T-cell (primary cell): ENCODE results near the gene JCAD. TPM values are rescaled to one million over a fixed set of nuclear protein-coding genes. Genes with fewer than 3 reads are reported as not detected.

ENCODE experiments used
- ATAC-seq, 4 experiments: fragments of 200-7000 bp in 3 of 4; fragments of 150-1000 bp in 1 of 4; cut with Tn5 transposase; replicated peaks in 1 of 4; 1 replicate in 3 of 4; 2 replicates in 1 of 4; pipeline ENCODE4 v1.10.0; 2021; ENCODE audit warnings: moderate library complexity in 3 of 4, mild to moderate bottlenecking in 2 of 4, moderate number of reproducible peaks in 1 of 4
- CTCF ChIA-PET, 2 donors: fragments of 300-600 bp; sonication (Branson Sonifier 250); formaldehyde crosslinking; loops; one replicate each; lab custom pipeline; 2022; ENCODE audit warnings: antibody characterized with exemption in 2 of 2; lab: Charles Lee
- POLR2A ChIA-PET, 2 donors: fragments of 300-600 bp; sonication (Branson Sonifier 250); formaldehyde crosslinking; loops; one replicate each; lab custom pipeline; 2022; ENCODE audit warnings: antibody characterized with exemption in 2 of 2; lab: Charles Lee
- DNase-seq, 35 experiments: peaks; one replicate each; pipeline versions ENCODE4 v3.0.0 to v3.0.0-alpha.2; 2013 to 2023
- H3K27ac ChIP-seq: one replicate; pipeline ENCODE4 v1.5.1; 2013; ENCODE audit warnings: low read length
- H3K27me3 ChIP-seq, 2 experiments: replicated peaks in 1 of 2; 1 replicate in 1 of 2; 2 replicates in 1 of 2; pipeline versions ENCODE4 v1.6.1 to v1.7.0; 2013; ENCODE audit warnings: low read length in 1 of 2, mixed read lengths in 1 of 2; ENCODE audit not compliant: control insufficient read depth in 2 of 2, insufficient read depth in 2 of 2; ENCODE audit errors: extremely low read depth in 1 of 2
- H3K36me3 ChIP-seq, 2 donors: 1 replicate in 1 of 2; 2 replicates in 1 of 2; pipeline versions ENCODE4 v1.6.1 to v1.7.0; 2013; ENCODE audit warnings: low read length in 1 of 2; ENCODE audit not compliant: control insufficient read depth in 2 of 2, insufficient read depth in 1 of 2; ENCODE audit errors: extremely low read depth in 1 of 2
- H3K4me1 ChIP-seq, 2 experiments: 1 replicate in 1 of 2; 2 replicates in 1 of 2; pipeline versions ENCODE4 v1.6.1 to v1.7.0; 2013; ENCODE audit warnings: low read length in 2 of 2, mixed read lengths in 1 of 2; ENCODE audit not compliant: insufficient read depth in 2 of 2, control insufficient read depth in 1 of 2; ENCODE audit errors: extremely low read depth in 1 of 2
- H3K4me3 ChIP-seq, 2 donors: 1 replicate in 1 of 2; 2 replicates in 1 of 2; pipeline versions ENCODE4 v1.5.1 to v1.7.0; 2013; ENCODE audit warnings: mild to moderate bottlenecking in 2 of 2, low read length in 1 of 2, moderate library complexity in 1 of 2; ENCODE audit not compliant: control insufficient read depth in 1 of 2; ENCODE audit errors: extremely low read depth in 1 of 2
- H3K9me3 ChIP-seq: 2 replicates; pipeline ENCODE4 v1.7.0; 2013
- H3K27ac Mint-ChIP-seq, 2 donors: one replicate each; pipeline ENCODE4 v1.8.0; 2020 to 2021; ENCODE audit warnings: mild to moderate bottlenecking in 2 of 2, mixed read lengths in 2 of 2
- H3K27me3 Mint-ChIP-seq, 2 donors: one replicate each; pipeline ENCODE4 v1.8.0; 2021 to 2022; ENCODE audit warnings: mixed read lengths in 2 of 2
- H3K36me3 Mint-ChIP-seq: one replicate; pipeline ENCODE4 v1.8.0; 2021; ENCODE audit warnings: mixed read lengths
- H3K4me1 Mint-ChIP-seq, 3 donors: one replicate each; pipeline ENCODE4 v1.8.0; 2020 to 2022; ENCODE audit warnings: mixed read lengths in 3 of 3, mild to moderate bottlenecking in 1 of 3
- H3K4me3 Mint-ChIP-seq, 3 donors: one replicate each; pipeline ENCODE4 v1.8.0; 2020 to 2022; ENCODE audit warnings: mild to moderate bottlenecking in 3 of 3, mixed read lengths in 3 of 3, moderate library complexity in 3 of 3
- H3K9me3 Mint-ChIP-seq, 3 donors: one replicate each; pipeline ENCODE4 v1.8.0; 2020 to 2022; ENCODE audit warnings: mixed read lengths in 3 of 3
- WGBS: methylation state at CpG from one replicate; pipeline ENCODE4 v1.1.5; 2013; ENCODE audit warnings: missing lambda C conversion rate; ENCODE audit not compliant: insufficient coverage; 5-methylcytosine and 5-hydroxymethylcytosine counted together
- total RNA-seq, 35 experiments: library from RNA in 6 of 35; stranded (reverse) in 6 of 35; fragments of 120-200 nt in 1 of 35; gene quantifications; one replicate each; pipeline versions ENCODE4 v1.2.1 to v1.2.4 and lab custom pipeline; 2013 to 2026

The JCAD gene
- total RNA-seq, 5 donors from 2014 or later (not counting 1 experiment from before 2014, with no cell fraction given): 0.06 to 0.32 (median 0.10) TPM; not detected in 2

GRCh38 chr10:29974773-29975172 lies 84.6 kb downstream of the JCAD start:
- no peak for DNase-seq
- Histone ChIP-seq H3K9me3 (no peaks in the 10 kb centered on the region), H3K27me3 (peaks cover 0 to 11% of the 10 kb centered on the region in 2 experiments), H3K4me3 (no peak overlapping the region), H3K36me3 (no peaks in the 10 kb centered on the region), H3K27ac (no peak overlapping the region), H3K4me1 (no peaks in the 10 kb centered on the region)
- Mint-ChIP-seq H3K4me3 (no peak overlapping the region), H3K27ac (no peak overlapping the region), H3K4me1 (no peaks in the 10 kb centered on the region), H3K27me3 (peaks cover 16 to 17% of the 10 kb centered on the region in 2 donors), H3K36me3 (no peaks in the 10 kb centered on the region), H3K9me3 (peaks cover 5 to 7% (median 6%) of the 10 kb centered on the region in 3 donors)
- 71% methylated on average over 1 of the region's 3 CpGs for WGBS
- no peak for ATAC-seq
- CTCF ChIA-PET: interaction anchor here in 1 of 2 donors (0.6 kb wide), 1 partner anchor 18 kb away, joined by 3 read pairs; no protein-coding TSS in a partner anchor
- POLR2A ChIA-PET: no interaction called here

- Histone ChIP-seq H3K36me3 (no peaks in the 10 kb centered on the region), H3K4me1 (no peaks in the 10 kb centered on the region), H3K9me3 (no peaks in the 10 kb centered on the region), H3K4me3 (no peak overlapping the region), H3K27me3 (peaks cover 0 to 11% of the 10 kb centered on the region in 2 experiments), H3K27ac (no peak overlapping the region)
- ATAC-seq (no peak), DNase-seq (no peak)
- Mint-ChIP-seq H3K27me3 (peaks cover 16 to 17% of the 10 kb centered on the region in 2 donors), H3K36me3 (no peaks in the 10 kb centered on the region), H3K27ac (no peak overlapping the region), H3K4me3 (no peak overlapping the region), H3K9me3 (peaks cover 5 to 7% (median 6%) of the 10 kb centered on the region in 3 donors), H3K4me1 (no peaks in the 10 kb centered on the region)
- ChIA-PET POLR2A (no interaction called here), CTCF (no interaction called here)
- 67% methylated on average over 1 of the region's 5 CpGs for WGBS
Observed at GRCh38 chr10:29973921-29974320, 85.5 kb downstream of the JCAD start.

GRCh38 chr10:29970576-29970975 lies 88.8 kb downstream of the JCAD start:
- DNase-seq: no peak
- Histone ChIP-seq H3K4me3 (no peak overlapping the region), H3K27me3 (peaks cover 0 to 14% of the 10 kb centered on the region in 2 experiments), H3K36me3 (no peaks in the 10 kb centered on the region), H3K27ac (no peak overlapping the region), H3K4me1 (no peaks in the 10 kb centered on the region), H3K9me3 (no peaks in the 10 kb centered on the region)
- H3K4me1 Mint-ChIP-seq: no peaks in the 10 kb centered on the region
- no peaks in the 10 kb centered on the region for H3K36me3 Mint-ChIP-seq
- 100% methylated on average over 1 of the region's 2 CpGs for WGBS
- H3K27me3 Mint-ChIP-seq: peaks cover 8 to 9% of the 10 kb centered on the region in 2 donors
- ChIA-PET POLR2A (no interaction called here), CTCF (no interaction called here)
- H3K27ac Mint-ChIP-seq: no peak overlapping the region
- no peak overlapping the region for H3K4me3 Mint-ChIP-seq
- peaks cover 5 to 7% (median 6%) of the 10 kb centered on the region in 3 donors for H3K9me3 Mint-ChIP-seq
- ATAC-seq: no peak

- Histone ChIP-seq H3K4me1 (no peaks in the 10 kb centered on the region), H3K27me3 (peaks cover 0 to 14% of the 10 kb centered on the region in 2 experiments), H3K4me3 (no peak overlapping the region), H3K9me3 (no peaks in the 10 kb centered on the region), H3K36me3 (no peaks in the 10 kb centered on the region), H3K27ac (no peak overlapping the region)
- no peaks in the 10 kb centered on the region for H3K4me1 Mint-ChIP-seq
- ChIA-PET POLR2A (no interaction called here), CTCF (no interaction called here)
- no peak overlapping the region for H3K27ac Mint-ChIP-seq
- WGBS: 80% methylated on average over 6 of the region's 6 CpGs
- no peak for DNase-seq
- no peak overlapping the region for H3K4me3 Mint-ChIP-seq
- peaks cover 5 to 6% (median 6%) of the 10 kb centered on the region in 3 donors for H3K9me3 Mint-ChIP-seq
- peaks cover 8 to 9% of the 10 kb centered on the region in 2 donors for H3K27me3 Mint-ChIP-seq
- no peaks in the 10 kb centered on the region for H3K36me3 Mint-ChIP-seq
- no peak for ATAC-seq
Observed at GRCh38 chr10:29970012-29970396, 89.4 kb downstream of the JCAD start.

GRCh38 chr10:29969255-29970011 lies 90.0 kb downstream of the JCAD start:
- Mint-ChIP-seq H3K27ac (no peak overlapping the region), H3K9me3 (peaks cover under 1% of the 10 kb centered on the region in 3 donors), H3K4me3 (no peak overlapping the region), H3K36me3 (no peaks in the 10 kb centered on the region), H3K4me1 (no peaks in the 10 kb centered on the region), H3K27me3 (peaks cover 8 to 9% of the 10 kb centered on the region in 2 donors)
- H3K27ac ChIP-seq: no peak overlapping the region
- H3K9me3 ChIP-seq: no peaks in the 10 kb centered on the region
- DNase-seq (no peak), ATAC-seq (no peak)
- 95% methylated on average over 9 of the region's 12 CpGs for WGBS
- no peak overlapping the region for H3K4me3 ChIP-seq
- CTCF ChIA-PET: no interaction called here
- no peaks in the 10 kb centered on the region for H3K4me1 ChIP-seq
- POLR2A ChIA-PET: no interaction called here
- peaks cover 0 to 14% of the 10 kb centered on the region in 2 experiments for H3K27me3 ChIP-seq
- no peaks in the 10 kb centered on the region for H3K36me3 ChIP-seq

GRCh38 chr10:29968585-29968984 lies 90.8 kb downstream of the JCAD start:
- no peaks in the 10 kb centered on the region for H3K9me3 Mint-ChIP-seq
- CTCF ChIA-PET: no interaction called here
- peaks cover 4 to 5% of the 10 kb centered on the region in 2 donors for H3K27me3 Mint-ChIP-seq
- H3K27ac Mint-ChIP-seq: no peak overlapping the region
- DNase-seq (no peak), ATAC-seq (no peak)
- no peaks in the 10 kb centered on the region for H3K9me3 ChIP-seq
- POLR2A ChIA-PET: no interaction called here
- H3K4me3 Mint-ChIP-seq: no peak overlapping the region
- H3K36me3 ChIP-seq: no peaks in the 10 kb centered on the region
- no peak overlapping the region for H3K4me3 ChIP-seq
- H3K4me1 ChIP-seq: no peaks in the 10 kb centered on the region
- H3K4me1 Mint-ChIP-seq: no peaks in the 10 kb centered on the region
- WGBS: 75% methylated on average over 1 of the region's 3 CpGs
- H3K27ac ChIP-seq: no peak overlapping the region
- peaks cover 0 to 15% of the 10 kb centered on the region in 2 experiments for H3K27me3 ChIP-seq
- no peaks in the 10 kb centered on the region for H3K36me3 Mint-ChIP-seq
